Dendritic cell treated with granulocyte-macrophage colony-stimulating factor and Interleukin-4, amounts not matched to agents 40 ng/mL and 50 ng/mL, for 4 days (primary cell): ENCODE data around the gene CNTNAP2.
A peak's percentile ranks its signal among the peaks of the same experiment; 100 is the strongest.

Experiments used
- H3K27ac Mint-ChIP-seq: one replicate; pipeline ENCODE4 v1.8.0; 2022; ENCODE audit warnings: mild to moderate bottlenecking, mixed read lengths
- H3K27me3 Mint-ChIP-seq: one replicate; pipeline ENCODE4 v1.8.0; 2022; ENCODE audit warnings: mild to moderate bottlenecking, mixed read lengths
- H3K36me3 Mint-ChIP-seq: one replicate; pipeline ENCODE4 v1.8.0; 2022; ENCODE audit warnings: low read depth, mixed read lengths
- H3K4me1 Mint-ChIP-seq: one replicate; pipeline ENCODE4 v1.8.0; 2022; ENCODE audit warnings: low read depth, mixed read lengths
- H3K4me3 Mint-ChIP-seq: one replicate; pipeline ENCODE4 v1.8.0; 2022; ENCODE audit warnings: mild to moderate bottlenecking, moderate library complexity, mixed read lengths
- H3K9me3 Mint-ChIP-seq: one replicate; pipeline ENCODE4 v1.8.0; 2022; ENCODE audit warnings: mixed read lengths
- intact Hi-C: fragments of 100-400 bp; cut with micrococcal nuclease; formaldehyde crosslinking; loops from one replicate; pipeline ENCODE4 v1.15.0; 2022

CNTNAP2 gene

GRCh38 chr7:147885869-147886268, 1769.3 kb downstream of the CNTNAP2 start:
- no peak overlapping the region for H3K4me3 Mint-ChIP-seq
- H3K27ac Mint-ChIP-seq, result peak overlapping the region; percentile 80
- peaks cover 21% of the 10 kb centered on the region for H3K4me1 Mint-ChIP-seq
- intact Hi-C loops, result no loop called here
- no peaks in the 10 kb centered on the region for H3K36me3 Mint-ChIP-seq
- H3K9me3 Mint-ChIP-seq, result peaks cover 8% of the 10 kb centered on the region
- H3K27me3 Mint-ChIP-seq, result no peaks in the 10 kb centered on the region

GRCh38 chr7:147894271-147894670, 1777.7 kb downstream of the CNTNAP2 start:
- H3K4me3 Mint-ChIP-seq, result no peak overlapping the region
- no peaks in the 10 kb centered on the region for H3K9me3 Mint-ChIP-seq
- intact Hi-C loops, result no loop called here
- H3K36me3 Mint-ChIP-seq, result no peaks in the 10 kb centered on the region
- H3K27me3 Mint-ChIP-seq, result no peaks in the 10 kb centered on the region
- no peak overlapping the region for H3K27ac Mint-ChIP-seq
- H3K4me1 Mint-ChIP-seq, result no peaks in the 10 kb centered on the region

- H3K4me3 Mint-ChIP-seq, result no peak overlapping the region
- peaks cover 16% of the 10 kb centered on the region for H3K9me3 Mint-ChIP-seq
- intact Hi-C loops, result no loop called here
- H3K27ac Mint-ChIP-seq, result no peak overlapping the region
- H3K4me1 Mint-ChIP-seq, result no peaks in the 10 kb centered on the region
- H3K27me3 Mint-ChIP-seq, result no peaks in the 10 kb centered on the region
- H3K36me3 Mint-ChIP-seq, result no peaks in the 10 kb centered on the region
Measured at GRCh38 chr7:147896121-147896520, 1779.5 kb downstream of the CNTNAP2 start.

GRCh38 chr7:147903536-147904218, 1787.1 kb downstream of the CNTNAP2 start:
- Mint-ChIP-seq H3K9me3 (peaks cover 29% of the 10 kb centered on the region), H3K36me3 (no peaks in the 10 kb centered on the region), H3K27me3 (no peaks in the 10 kb centered on the region), H3K4me3 (no peak overlapping the region), H3K4me1 (peaks cover 5% of the 10 kb centered on the region), H3K27ac (no peak overlapping the region)
- intact Hi-C loops, result no loop called here

- intact Hi-C loops, result no loop called here
- peaks cover 5% of the 10 kb centered on the region for H3K4me1 Mint-ChIP-seq
- H3K4me3 Mint-ChIP-seq, result no peak overlapping the region
- H3K9me3 Mint-ChIP-seq, result peaks cover 29% of the 10 kb centered on the region
- H3K27me3 Mint-ChIP-seq, result no peaks in the 10 kb centered on the region
- no peaks in the 10 kb centered on the region for H3K36me3 Mint-ChIP-seq
- no peak overlapping the region for H3K27ac Mint-ChIP-seq
Measured at GRCh38 chr7:147904219-147904576, 1787.6 kb downstream of the CNTNAP2 start.

- Mint-ChIP-seq H3K4me3 (no peak overlapping the region), H3K36me3 (no peaks in the 10 kb centered on the region), H3K4me1 (peaks cover 26% of the 10 kb centered on the region), H3K27ac (no peak overlapping the region), H3K9me3 (no peaks in the 10 kb centered on the region), H3K27me3 (no peaks in the 10 kb centered on the region)
- intact Hi-C loops, result no loop called here
Measured at GRCh38 chr7:147909431-147910148, 1793.0 kb downstream of the CNTNAP2 start.

- Mint-ChIP-seq H3K27ac (no peak overlapping the region), H3K9me3 (no peaks in the 10 kb centered on the region), H3K36me3 (no peaks in the 10 kb centered on the region), H3K4me3 (no peak overlapping the region), H3K4me1 (peaks cover 26% of the 10 kb centered on the region), H3K27me3 (no peaks in the 10 kb centered on the region)
- intact Hi-C loops, result no loop called here
Measured at GRCh38 chr7:147911201-147911601, 1794.6 kb downstream of the CNTNAP2 start.

GRCh38 chr7:147912291-147912690, 1795.7 kb downstream of the CNTNAP2 start:
- H3K36me3 Mint-ChIP-seq, result no peaks in the 10 kb centered on the region
- no peaks in the 10 kb centered on the region for H3K9me3 Mint-ChIP-seq
- no peak overlapping the region for H3K27ac Mint-ChIP-seq
- no peak overlapping the region for H3K4me3 Mint-ChIP-seq
- peaks cover 26% of the 10 kb centered on the region for H3K4me1 Mint-ChIP-seq
- H3K27me3 Mint-ChIP-seq, result no peaks in the 10 kb centered on the region
- intact Hi-C loops, result no loop called here

- peaks cover 26% of the 10 kb centered on the region for H3K4me1 Mint-ChIP-seq
- H3K4me3 Mint-ChIP-seq, result no peak overlapping the region
- intact Hi-C loops, result no loop called here
- H3K9me3 Mint-ChIP-seq, result no peaks in the 10 kb centered on the region
- H3K36me3 Mint-ChIP-seq, result no peaks in the 10 kb centered on the region
- no peak overlapping the region for H3K27ac Mint-ChIP-seq
- H3K27me3 Mint-ChIP-seq, result no peaks in the 10 kb centered on the region
Measured at GRCh38 chr7:147912946-147913638, 1796.5 kb downstream of the CNTNAP2 start.

GRCh38 chr7:147915781-147916180, 1799.2 kb downstream of the CNTNAP2 start:
- Mint-ChIP-seq H3K4me3 (no peak overlapping the region), H3K27ac (no peak overlapping the region)
- intact Hi-C loops, result no loop called here

GRCh38 chr7:147916573-147916972, 1800.0 kb downstream of the CNTNAP2 start:
- intact Hi-C loops, result no loop called here
- Mint-ChIP-seq H3K36me3 (no peaks in the 10 kb centered on the region), H3K9me3 (no peaks in the 10 kb centered on the region), H3K4me3 (no peak overlapping the region), H3K27ac (no peak overlapping the region), H3K4me1 (peaks cover 8% of the 10 kb centered on the region), H3K27me3 (no peaks in the 10 kb centered on the region)

More at GRCh38 chr7:147915781-147916180, 1799.2 kb downstream of the CNTNAP2 start:
- H3K4me1 Mint-ChIP-seq, result peaks cover 15% of the 10 kb centered on the region
- H3K9me3 Mint-ChIP-seq, result no peaks in the 10 kb centered on the region
- H3K36me3 Mint-ChIP-seq, result no peaks in the 10 kb centered on the region
- no peaks in the 10 kb centered on the region for H3K27me3 Mint-ChIP-seq

GRCh38 chr7:147923841-147924240, 1807.2 kb downstream of the CNTNAP2 start:
- peaks cover 13% of the 10 kb centered on the region for H3K9me3 Mint-ChIP-seq

GRCh38 chr7:147937428-147937827, 1820.8 kb downstream of the CNTNAP2 start:
- peaks cover 9% of the 10 kb centered on the region for H3K9me3 Mint-ChIP-seq
- H3K4me1 Mint-ChIP-seq, result no peaks in the 10 kb centered on the region
- H3K4me3 Mint-ChIP-seq, result no peak overlapping the region
- intact Hi-C loops, result no loop called here
- H3K27ac Mint-ChIP-seq, result no peak overlapping the region
- no peaks in the 10 kb centered on the region for H3K27me3 Mint-ChIP-seq
- no peaks in the 10 kb centered on the region for H3K36me3 Mint-ChIP-seq

More at GRCh38 chr7:147923841-147924240, 1807.2 kb downstream of the CNTNAP2 start:
- intact Hi-C loops, result no loop called here
- Mint-ChIP-seq H3K27ac (no peak overlapping the region), H3K4me1 (no peaks in the 10 kb centered on the region), H3K4me3 (no peak overlapping the region), H3K36me3 (no peaks in the 10 kb centered on the region), H3K27me3 (no peaks in the 10 kb centered on the region)

GRCh38 chr7:147941381-147941780, 1824.8 kb downstream of the CNTNAP2 start:
- H3K36me3 Mint-ChIP-seq, result no peaks in the 10 kb centered on the region
- no peak overlapping the region for H3K4me3 Mint-ChIP-seq
- intact Hi-C loops, result no loop called here

More at GRCh38 chr7:147941381-147941780, 1824.8 kb downstream of the CNTNAP2 start:
- H3K4me1 Mint-ChIP-seq, result no peaks in the 10 kb centered on the region
- no peak overlapping the region for H3K27ac Mint-ChIP-seq
- H3K9me3 Mint-ChIP-seq, result peaks cover 11% of the 10 kb centered on the region
- H3K27me3 Mint-ChIP-seq, result no peaks in the 10 kb centered on the region
